Loucy (cell line): ENCODE results near the gene NOL9.

Experiments used
- H2AFZ ChIP-seq: fragments of 200-600 bp; sonication (generic); 2 replicates; pipeline ENCODE4 v1.6.0; 2016; ENCODE audit warnings: antibody characterized with exemption, mild to moderate bottlenecking, low read length, moderate library complexity
- H3F3A ChIP-seq: fragments of 200-600 bp; 2 replicates; pipeline ENCODE4 v1.6.0; 2016; ENCODE audit warnings: antibody characterized with exemption, low read depth, mild to moderate bottlenecking
- H3K27me3 ChIP-seq: fragments of 200-600 bp; sonication (generic); 2 replicates; pipeline ENCODE4 v1.6.1; 2014; ENCODE audit warnings: low read length, mild to moderate bottlenecking; ENCODE audit not compliant: insufficient read depth, poor library complexity, severe bottlenecking
- H3K36me3 ChIP-seq: fragments of 200-600 bp; sonication (generic); 2 replicates; pipeline ENCODE4 v1.6.1; 2016; ENCODE audit warnings: low read length; ENCODE audit not compliant: insufficient read depth
- H3K4me1 ChIP-seq: fragments of 200-600 bp; sonication (generic); 2 replicates; pipeline ENCODE4 v1.5.1; 2014; ENCODE audit warnings: low read length, mild to moderate bottlenecking; ENCODE audit not compliant: insufficient read depth, poor library complexity, severe bottlenecking
- H3K4me2 ChIP-seq: fragments of 200-600 bp; sonication (generic); 2 replicates; pipeline ENCODE4 v1.6.0; 2014; ENCODE audit warnings: antibody characterized with exemption, low read length, low read depth, mild to moderate bottlenecking; ENCODE audit not compliant: poor library complexity, severe bottlenecking
- H3K4me3 ChIP-seq: fragments of 200-600 bp; sonication (generic); 2 replicates; pipeline ENCODE4 v1.5.1; 2014; ENCODE audit warnings: low read length, mild to moderate bottlenecking, mixed read lengths; ENCODE audit not compliant: poor library complexity, severe bottlenecking
- H3K79me2 ChIP-seq: fragments of 200-600 bp; sonication (generic); 2 replicates; pipeline ENCODE4 v1.6.1; 2014; ENCODE audit warnings: low read length; ENCODE audit not compliant: insufficient read depth
- H3K9ac ChIP-seq: fragments of 200-600 bp; sonication (generic); 2 replicates; pipeline ENCODE4 v1.6.0; 2014; ENCODE audit warnings: mild to moderate bottlenecking, low read depth, low read length, moderate library complexity; ENCODE audit not compliant: poor library complexity, severe bottlenecking
- H3K9me2 ChIP-seq: fragments of 200-600 bp; sonication (generic); replicated peaks from 2 replicates; pipeline ENCODE4 v1.6.1; 2016; ENCODE audit warnings: low read depth, low read length, mixed read lengths
- H3K9me3 ChIP-seq: fragments of 200-600 bp; sonication (generic); 2 replicates; pipeline ENCODE4 v1.6.1; 2014; ENCODE audit warnings: mild to moderate bottlenecking, antibody characterized with exemption, low read length, low read depth; ENCODE audit not compliant: insufficient read depth
- H4K20me1 ChIP-seq: fragments of 200-600 bp; sonication (generic); 2 replicates; pipeline ENCODE4 v1.6.0; 2014; ENCODE audit warnings: antibody characterized with exemption, low read length, mild to moderate bottlenecking; ENCODE audit not compliant: insufficient read depth, poor library complexity, severe bottlenecking
- EZH2phosphoT487 ChIP-seq: fragments of 200-600 bp; IDR thresholded peaks from 2 replicates; pipeline ENCODE4 v1.6.1; 2018; ENCODE audit warnings: antibody characterized with exemption, mild to moderate bottlenecking, moderate library complexity, borderline replicate concordance
- TF ChIP-seq, protein P1 (sequence below): fragments of 200-600 bp; sonication (generic); conservative IDR thresholded peaks from 2 replicates; pipeline ENCODE4 v1.5.1; 2014; ENCODE audit warnings: mild to moderate bottlenecking, antibody characterized with exemption, low read length

NOL9 gene

DNA sequence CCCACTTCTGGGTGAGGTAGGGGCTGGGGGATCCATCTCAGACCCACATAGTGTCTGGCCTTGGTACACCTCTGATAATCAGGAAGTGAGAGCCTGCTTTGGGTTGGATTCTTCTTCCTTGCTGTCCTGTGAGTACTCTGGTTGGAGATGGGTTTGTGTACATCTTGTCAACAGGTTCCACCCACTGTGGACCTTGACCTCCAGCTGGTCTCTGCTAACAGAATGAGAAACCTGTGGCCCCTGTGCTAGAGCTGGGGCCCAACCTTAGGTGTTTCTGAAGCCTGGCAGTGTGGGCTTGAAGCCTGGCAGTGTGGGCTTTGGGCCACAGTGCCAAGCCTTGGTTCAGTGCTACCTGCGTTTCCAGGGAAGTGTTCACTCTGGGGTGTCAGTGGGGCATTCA, 28.1 kb upstream of the NOL9 start:
- peak overlapping the region; percentile 83 for H3K4me3 ChIP-seq
- TF ChIP-seq, protein P1, sequence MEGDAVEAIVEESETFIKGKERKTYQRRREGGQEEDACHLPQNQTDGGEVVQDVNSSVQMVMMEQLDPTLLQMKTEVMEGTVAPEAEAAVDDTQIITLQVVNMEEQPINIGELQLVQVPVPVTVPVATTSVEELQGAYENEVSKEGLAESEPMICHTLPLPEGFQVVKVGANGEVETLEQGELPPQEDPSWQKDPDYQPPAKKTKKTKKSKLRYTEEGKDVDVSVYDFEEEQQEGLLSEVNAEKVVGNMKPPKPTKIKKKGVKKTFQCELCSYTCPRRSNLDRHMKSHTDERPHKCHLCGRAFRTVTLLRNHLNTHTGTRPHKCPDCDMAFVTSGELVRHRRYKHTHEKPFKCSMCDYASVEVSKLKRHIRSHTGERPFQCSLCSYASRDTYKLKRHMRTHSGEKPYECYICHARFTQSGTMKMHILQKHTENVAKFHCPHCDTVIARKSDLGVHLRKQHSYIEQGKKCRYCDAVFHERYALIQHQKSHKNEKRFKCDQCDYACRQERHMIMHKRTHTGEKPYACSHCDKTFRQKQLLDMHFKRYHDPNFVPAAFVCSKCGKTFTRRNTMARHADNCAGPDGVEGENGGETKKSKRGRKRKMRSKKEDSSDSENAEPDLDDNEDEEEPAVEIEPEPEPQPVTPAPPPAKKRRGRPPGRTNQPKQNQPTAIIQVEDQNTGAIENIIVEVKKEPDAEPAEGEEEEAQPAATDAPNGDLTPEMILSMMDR: no peak
- no peak for TF ChIP-seq EZH2phosphoT487
- H2AFZ ChIP-seq: no peak overlapping the region
- no peaks in the 10 kb centered on the region for H3K9me3 ChIP-seq
- peak overlapping the region; percentile 88 for H3K4me2 ChIP-seq
- no peaks in the 10 kb centered on the region for H3K27me3 ChIP-seq
- H4K20me1 ChIP-seq: peaks cover 20% of the 10 kb centered on the region
- no peaks in the 10 kb centered on the region for H3K36me3 ChIP-seq
- H3F3A ChIP-seq: no peaks in the 10 kb centered on the region
- H3K79me2 ChIP-seq: peaks cover 26% of the 10 kb centered on the region
- no peaks in the 10 kb centered on the region for H3K9me2 ChIP-seq
- H3K4me1 ChIP-seq: peaks cover 17% of the 10 kb centered on the region
- H3K9ac ChIP-seq: peak overlapping the region; percentile 44

DNA sequence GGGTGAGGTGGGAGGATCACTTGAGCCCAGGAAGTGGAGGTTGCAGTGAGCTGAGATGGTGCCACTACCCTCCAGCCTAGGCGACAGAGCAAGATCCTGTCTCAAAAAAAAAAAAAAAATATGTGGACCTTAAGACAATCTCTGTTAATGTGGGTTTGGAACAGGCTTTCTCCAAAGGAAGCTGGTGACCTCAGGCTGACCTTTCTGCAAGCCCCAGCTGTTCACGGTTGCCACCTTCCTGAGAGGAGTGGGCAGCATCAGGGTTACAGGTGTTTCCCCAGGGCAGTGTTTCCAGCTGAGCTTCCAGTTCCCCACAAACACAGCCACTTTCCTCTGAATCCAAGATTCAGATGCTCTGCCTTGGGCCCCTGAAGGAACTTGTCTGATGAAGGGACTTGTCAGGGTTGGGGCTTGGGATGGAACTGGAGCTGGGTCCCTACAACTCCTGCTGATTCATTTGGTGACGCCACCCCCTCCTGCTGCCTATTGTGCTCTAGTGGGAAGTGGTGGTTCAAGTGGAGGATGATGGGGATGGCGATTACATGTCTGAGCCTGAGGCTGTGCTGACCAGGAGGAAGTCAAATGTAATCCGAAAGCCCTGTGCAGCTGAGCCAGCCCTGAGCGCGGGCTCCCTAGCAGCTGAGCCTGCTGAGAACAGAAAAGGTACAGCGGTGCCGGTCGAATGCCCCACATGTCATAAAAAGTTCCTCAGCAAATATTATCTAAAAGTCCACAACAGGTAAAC, 27.4 kb upstream of the NOL9 start:
- H3K9ac ChIP-seq: peak overlapping the region; percentile 44
- H3K79me2 ChIP-seq: peaks cover 26% of the 10 kb centered on the region
- no peaks in the 10 kb centered on the region for H3K36me3 ChIP-seq
- peak overlapping the region; percentile 83 for H3K4me3 ChIP-seq
- TF ChIP-seq, protein P1: no peak
- no peak for TF ChIP-seq EZH2phosphoT487
- no peak overlapping the region for H2AFZ ChIP-seq
- H3K4me2 ChIP-seq: peak overlapping the region; percentile 88
- no peaks in the 10 kb centered on the region for H3F3A ChIP-seq
- no peaks in the 10 kb centered on the region for H3K9me3 ChIP-seq
- peaks cover 20% of the 10 kb centered on the region for H4K20me1 ChIP-seq
- peaks cover 17% of the 10 kb centered on the region for H3K4me1 ChIP-seq
- no peaks in the 10 kb centered on the region for H3K27me3 ChIP-seq
- no peaks in the 10 kb centered on the region for H3K9me2 ChIP-seq

DNA sequence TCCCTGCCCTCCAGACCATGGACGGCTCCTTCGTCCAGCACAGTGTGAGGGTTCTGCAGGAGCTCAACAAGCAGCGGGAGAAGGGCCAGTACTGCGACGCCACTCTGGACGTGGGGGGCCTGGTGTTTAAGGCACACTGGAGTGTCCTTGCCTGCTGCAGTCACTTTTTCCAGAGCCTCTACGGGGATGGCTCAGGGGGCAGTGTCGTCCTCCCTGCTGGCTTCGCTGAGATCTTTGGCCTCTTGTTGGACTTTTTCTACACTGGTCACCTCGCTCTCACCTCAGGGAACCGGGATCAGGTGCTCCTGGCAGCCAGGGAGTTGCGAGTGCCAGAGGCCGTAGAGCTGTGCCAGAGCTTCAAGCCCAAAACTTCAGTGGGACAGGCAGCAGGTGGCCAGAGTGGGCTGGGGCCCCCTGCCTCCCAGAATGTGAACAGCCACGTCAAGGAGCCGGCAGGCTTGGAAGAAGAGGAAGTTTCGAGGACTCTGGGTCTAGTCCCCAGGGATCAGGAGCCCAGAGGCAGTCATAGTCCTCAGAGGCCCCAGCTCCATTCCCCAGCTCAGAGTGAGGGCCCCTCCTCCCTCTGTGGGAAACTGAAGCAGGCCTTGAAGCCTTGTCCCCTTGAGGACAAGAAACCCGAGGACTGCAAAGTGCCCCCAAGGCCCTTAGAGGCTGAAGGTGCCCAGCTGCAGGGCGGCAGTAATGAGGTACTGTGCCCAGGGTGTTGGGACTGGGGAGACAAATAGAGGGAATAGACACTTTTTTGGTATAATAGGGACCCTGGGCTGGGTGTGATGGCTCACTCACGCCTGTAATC, 26.5 kb upstream of the NOL9 start:
- peak overlapping the region; percentile 77 for H3K9ac ChIP-seq
- H3K9me3 ChIP-seq: no peaks in the 10 kb centered on the region
- H2AFZ ChIP-seq: no peak overlapping the region

More for the DNA sequence above, 26.5 kb upstream of the NOL9 start:
- H3K9me2 ChIP-seq: no peaks in the 10 kb centered on the region
- peaks cover 17% of the 10 kb centered on the region for H3K4me1 ChIP-seq
- no peaks in the 10 kb centered on the region for H3K27me3 ChIP-seq
- no peak for TF ChIP-seq EZH2phosphoT487
- TF ChIP-seq, protein P1: no peak; the same call in 1 of the 2 replicates
- H3K79me2 ChIP-seq: peaks cover 26% of the 10 kb centered on the region
- no peaks in the 10 kb centered on the region for H3K36me3 ChIP-seq
- H4K20me1 ChIP-seq: peaks cover 20% of the 10 kb centered on the region
- peak overlapping the region; percentile 88 for H3K4me2 ChIP-seq
- H3K4me3 ChIP-seq: peak overlapping the region; percentile 83
- H3F3A ChIP-seq: no peaks in the 10 kb centered on the region
